Calu3 (cell line): ENCODE data around the gene CHKB. TPM values are rescaled to one million over a fixed set of nuclear protein-coding genes. Genes with fewer than 3 reads are reported as not detected.
"Not testable (repeated sequence)": the region's sequence is repeated elsewhere in the genome, so short reads cannot be mapped to it uniquely, and the experiment has no call there.

Experiments used
- BruUV-seq: library from RNA; stranded (reverse); fragments of 400-500 nt; replicated peaks from 2 replicates; lab custom pipeline; 2021; lab: Mats Ljungman, UMichigan
- CTCF ChIA-PET: fragments of 300-600 bp; sonication (Branson Sonifier 250); formaldehyde crosslinking; loops from one replicate; lab custom pipeline; 2022; ENCODE audit warnings: antibody characterized with exemption; lab: Charles Lee
- DNase-seq: peaks from one replicate; pipeline ENCODE4 v3.0.0; 2022
- H3K27ac Mint-ChIP-seq: one replicate; pipeline ENCODE4 v1.8.0; 2022; ENCODE audit warnings: mixed read lengths; ENCODE audit not compliant: unreplicated experiment
- H3K27me3 Mint-ChIP-seq: one replicate; pipeline ENCODE4 v1.8.0; 2022; ENCODE audit warnings: mixed read lengths; ENCODE audit not compliant: unreplicated experiment
- H3K36me3 Mint-ChIP-seq: one replicate; pipeline ENCODE4 v1.8.0; 2022; ENCODE audit warnings: mild to moderate bottlenecking, moderate library complexity, mixed read lengths; ENCODE audit not compliant: insufficient read depth, unreplicated experiment
- H3K4me1 Mint-ChIP-seq: one replicate; pipeline ENCODE4 v1.8.0; 2022; ENCODE audit warnings: mild to moderate bottlenecking, low read depth, mixed read lengths; ENCODE audit not compliant: unreplicated experiment
- H3K4me3 Mint-ChIP-seq: one replicate; pipeline ENCODE4 v1.8.0; 2022; ENCODE audit warnings: mild to moderate bottlenecking, low read depth, moderate library complexity, mixed read lengths; ENCODE audit not compliant: unreplicated experiment
- H3K9me3 Mint-ChIP-seq: one replicate; pipeline ENCODE4 v1.8.0; 2022; ENCODE audit warnings: low read depth, mixed read lengths; ENCODE audit not compliant: unreplicated experiment
- intact Hi-C: fragments of 100-400 bp; cut with micrococcal nuclease; formaldehyde crosslinking; loops from one replicate; pipeline ENCODE4 v1.10.0; 2022; ENCODE audit not compliant: unreplicated experiment
- total RNA-seq: library from RNA; stranded (reverse); gene quantifications from 2 replicates; pipeline ENCODE4 v1.2.3, GENCODE V29; 2022
- TF ChIP-seq, protein P1 (sequence below): fragments of 200-600 bp; IDR thresholded peaks from one replicate; pipeline ENCODE4 v1.8.0; 2022; ENCODE audit warnings: antibody characterized with exemption; ENCODE audit not compliant: unreplicated experiment

The CHKB gene
- total RNA-seq, 1 experiment from 2014 or later: 80.9 TPM

DNA sequence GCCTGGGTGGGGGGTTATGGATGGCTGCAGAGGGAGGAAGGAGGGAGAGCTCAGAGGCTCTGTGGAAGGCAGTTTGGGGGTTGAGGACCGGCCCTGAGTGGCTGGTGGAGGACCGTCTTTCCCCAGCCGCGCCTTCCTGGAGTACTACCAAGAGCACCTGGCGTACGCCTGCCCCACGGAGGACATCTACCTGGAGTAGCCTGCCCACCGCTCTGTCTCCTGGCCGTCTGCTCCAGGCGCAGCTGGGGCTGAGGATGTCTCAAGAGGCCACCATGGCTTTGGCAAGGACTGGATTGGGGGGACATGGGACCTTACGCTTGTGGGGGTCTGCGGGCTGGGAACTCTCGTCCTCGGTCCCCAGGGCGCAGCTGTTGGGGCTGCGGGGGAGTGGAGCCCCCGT is 27.9 kb upstream of the CHKB start:
- H3K27me3 Mint-ChIP-seq: peaks cover 57% of the 10 kb centered on the region
- H3K4me1 Mint-ChIP-seq: peaks cover 11% of the 10 kb centered on the region
- CTCF ChIA-PET: no interaction called here

DNA sequence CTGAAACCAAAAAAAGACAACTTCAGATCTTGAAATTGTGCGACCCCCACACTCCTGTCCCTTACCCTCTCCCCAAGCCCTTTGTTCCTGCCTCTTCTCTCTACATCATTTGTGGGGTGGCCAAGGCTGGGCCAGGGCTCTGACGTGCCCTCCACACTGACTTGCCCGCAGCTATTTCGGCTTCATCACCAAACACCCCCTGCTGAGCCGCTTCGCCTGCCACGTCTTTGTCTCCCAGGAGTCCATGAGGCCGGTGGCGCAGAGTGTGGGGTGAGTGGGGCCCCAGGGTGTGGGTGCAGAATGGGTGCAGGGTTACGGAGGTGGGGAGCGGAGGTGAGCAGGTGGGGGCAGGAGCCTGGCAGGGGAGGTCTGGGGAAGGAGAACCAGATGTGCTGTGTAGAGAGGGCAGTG is 27.4 kb upstream of the CHKB start:
- no peaks in the 10 kb centered on the region for H3K9me3 Mint-ChIP-seq
- intact Hi-C loops: no loop called here
- no peak for DNase-seq
- H3K36me3 Mint-ChIP-seq: no peaks in the 10 kb centered on the region
- H3K4me1 Mint-ChIP-seq: peaks cover 11% of the 10 kb centered on the region
- CTCF ChIA-PET: no interaction called here
- no TSS peak for BruUV-seq
- peaks cover 57% of the 10 kb centered on the region for H3K27me3 Mint-ChIP-seq
- TF ChIP-seq, protein P1, sequence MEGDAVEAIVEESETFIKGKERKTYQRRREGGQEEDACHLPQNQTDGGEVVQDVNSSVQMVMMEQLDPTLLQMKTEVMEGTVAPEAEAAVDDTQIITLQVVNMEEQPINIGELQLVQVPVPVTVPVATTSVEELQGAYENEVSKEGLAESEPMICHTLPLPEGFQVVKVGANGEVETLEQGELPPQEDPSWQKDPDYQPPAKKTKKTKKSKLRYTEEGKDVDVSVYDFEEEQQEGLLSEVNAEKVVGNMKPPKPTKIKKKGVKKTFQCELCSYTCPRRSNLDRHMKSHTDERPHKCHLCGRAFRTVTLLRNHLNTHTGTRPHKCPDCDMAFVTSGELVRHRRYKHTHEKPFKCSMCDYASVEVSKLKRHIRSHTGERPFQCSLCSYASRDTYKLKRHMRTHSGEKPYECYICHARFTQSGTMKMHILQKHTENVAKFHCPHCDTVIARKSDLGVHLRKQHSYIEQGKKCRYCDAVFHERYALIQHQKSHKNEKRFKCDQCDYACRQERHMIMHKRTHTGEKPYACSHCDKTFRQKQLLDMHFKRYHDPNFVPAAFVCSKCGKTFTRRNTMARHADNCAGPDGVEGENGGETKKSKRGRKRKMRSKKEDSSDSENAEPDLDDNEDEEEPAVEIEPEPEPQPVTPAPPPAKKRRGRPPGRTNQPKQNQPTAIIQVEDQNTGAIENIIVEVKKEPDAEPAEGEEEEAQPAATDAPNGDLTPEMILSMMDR: no peak
- H3K4me3 Mint-ChIP-seq: no peak overlapping the region
- no peak overlapping the region for H3K27ac Mint-ChIP-seq

More for the DNA sequence above, 27.9 kb upstream of the CHKB start:
- intact Hi-C loops: no loop called here
- Mint-ChIP-seq H3K27ac (no peak overlapping the region), H3K9me3 (no peaks in the 10 kb centered on the region), H3K4me3 (no peak overlapping the region), H3K36me3 (no peaks in the 10 kb centered on the region)
- no TSS peak for BruUV-seq
- DNase-seq: no peak
- TF ChIP-seq, protein P1: no peak

DNA sequence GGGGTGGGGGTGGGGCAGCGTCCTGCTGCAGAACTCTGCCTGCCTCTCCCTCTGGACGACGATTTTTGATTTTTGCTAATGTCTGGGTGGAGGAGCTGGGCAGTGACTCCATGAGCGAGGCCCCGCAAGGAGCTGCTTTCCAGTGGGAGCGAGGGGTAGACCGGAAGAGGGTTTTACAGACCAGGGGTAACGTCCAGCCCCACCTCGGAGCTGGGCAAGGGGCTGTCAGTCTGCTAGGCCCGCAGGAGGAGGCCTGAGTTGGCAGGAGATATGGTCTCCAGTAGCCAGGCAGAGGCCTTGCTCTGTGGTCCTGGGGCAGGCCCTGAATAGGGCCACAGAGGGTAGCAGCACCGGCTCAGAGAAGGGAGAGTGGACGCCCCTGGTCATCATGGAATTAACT is 26.9 kb upstream of the CHKB start:
- CTCF ChIA-PET: no interaction called here
- Mint-ChIP-seq H3K36me3 (no peaks in the 10 kb centered on the region), H3K4me3 (no peak overlapping the region), H3K4me1 (peaks cover 11% of the 10 kb centered on the region), H3K27ac (no peak overlapping the region), H3K9me3 (no peaks in the 10 kb centered on the region), H3K27me3 (peaks cover 57% of the 10 kb centered on the region)
- intact Hi-C loops: no loop called here
- no TSS peak for BruUV-seq
- no peak for DNase-seq
- TF ChIP-seq, protein P1: no peak

DNA sequence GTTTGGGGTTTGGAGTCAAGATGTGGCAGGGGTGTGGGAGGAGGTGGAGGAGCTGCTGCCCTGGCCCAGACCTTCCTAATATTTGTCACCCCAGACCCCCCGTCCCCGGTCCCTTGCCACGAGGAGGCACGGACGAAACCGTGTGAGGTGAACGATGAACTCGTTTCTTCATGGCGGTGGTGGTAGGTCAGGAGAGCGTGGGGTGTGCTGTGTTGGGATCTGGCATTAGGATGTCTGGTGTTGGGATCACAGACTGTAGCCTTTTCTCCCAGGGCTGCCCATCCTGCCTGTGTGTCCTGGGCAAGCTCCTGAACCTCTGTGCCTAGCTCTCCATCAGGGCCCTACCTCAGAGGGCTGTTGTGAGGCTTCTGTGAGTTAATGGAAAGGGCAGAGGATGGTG is 26.3 kb upstream of the CHKB start:
- CTCF ChIA-PET: interaction anchor here (0.7 kb wide), 1 partner anchor 77 kb away, joined by 3 read pairs; no protein-coding TSS in a partner anchor
- peaks cover 57% of the 10 kb centered on the region for H3K27me3 Mint-ChIP-seq
- TF ChIP-seq, protein P1: no peak
- H3K9me3 Mint-ChIP-seq: no peaks in the 10 kb centered on the region
- H3K4me3 Mint-ChIP-seq: no peak overlapping the region
- H3K4me1 Mint-ChIP-seq: peaks cover 11% of the 10 kb centered on the region
- no peaks in the 10 kb centered on the region for H3K36me3 Mint-ChIP-seq
- intact Hi-C loops: no loop called here
- no peak overlapping the region for H3K27ac Mint-ChIP-seq
- no TSS peak for BruUV-seq
- DNase-seq: no peak

DNA sequence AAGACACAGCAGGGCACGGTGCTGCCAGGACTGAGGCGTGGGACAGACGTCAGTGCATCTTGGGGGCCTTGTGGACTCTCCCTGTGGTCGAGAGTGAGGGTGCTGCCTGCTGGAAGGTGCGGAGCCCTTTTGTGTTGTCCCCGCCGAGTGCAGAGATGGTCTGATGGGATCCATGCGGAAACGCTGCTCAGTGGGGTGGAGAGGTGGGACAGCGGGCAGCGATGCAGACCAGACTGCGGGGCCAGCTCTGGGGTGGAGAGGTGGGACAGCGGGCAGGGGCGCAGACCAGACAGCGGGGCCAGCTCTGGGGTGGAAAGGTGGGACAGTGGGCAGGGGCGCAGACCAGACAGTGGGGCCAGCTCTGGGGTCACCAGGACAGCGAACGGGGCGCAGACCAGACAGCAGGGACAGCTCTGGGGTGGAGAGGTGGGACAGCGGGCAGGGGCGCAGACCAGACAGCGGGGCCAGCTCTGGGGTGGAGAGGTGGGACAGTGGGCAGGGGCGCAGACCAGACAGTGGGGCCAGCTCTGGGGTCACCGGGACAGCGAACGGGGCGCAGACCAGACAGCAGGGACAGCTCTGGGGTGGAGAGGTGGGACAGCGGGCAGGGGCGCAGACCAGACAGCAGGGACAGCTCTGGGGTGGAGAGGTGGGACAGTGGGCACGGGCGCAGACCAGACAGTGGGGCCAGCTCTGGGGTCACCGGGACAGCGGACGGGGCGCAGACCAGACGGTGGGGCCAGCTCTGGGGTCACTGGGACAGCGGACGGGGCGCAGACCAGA is 25.6 kb upstream of the CHKB start:
- H3K27ac Mint-ChIP-seq, H3K9me3 Mint-ChIP-seq, H3K36me3 Mint-ChIP-seq, intact Hi-C loops, DNase-seq, H3K4me3 Mint-ChIP-seq, BruUV-seq, H3K4me1 Mint-ChIP-seq: not testable (repeated sequence)
- H3K27me3 Mint-ChIP-seq: peaks cover 60% of the 10 kb centered on the region
- CTCF ChIA-PET: interaction anchor here (0.7 kb wide), 1 partner anchor 76 kb away, joined by 3 read pairs; no protein-coding TSS in a partner anchor
